Umbilical cord (tissue), 2 donors: ENCODE results near the gene PAK3. TPM values are rescaled to one million over a fixed set of nuclear protein-coding genes. Genes with fewer than 3 reads are reported as not detected.
A peak's percentile ranks its signal among the peaks of the same experiment; 100 is the strongest.

Source experiments
- DNase-seq: peaks from one replicate; pipeline ENCODE4 v3.0.0-alpha.2; 2015; ENCODE audit warnings: low spot score
- total RNA-seq: library from RNA; depleted of rRNA; stranded (reverse); fragments of >200 nt; gene quantifications from one replicate; pipeline ENCODE4 v1.2.3, GENCODE V29; 2014; ENCODE audit warnings: low replicate concordance; ENCODE audit not compliant: insufficient read depth

Gene PAK3
- total RNA-seq, 1 donor from 2014 or later = 7.7 TPM

GRCh38 chrX:111131572-111131971 lies 35.6 kb downstream of the PAK3 start:
- no peak for DNase-seq

GRCh38 chrX:111133389-111133788 lies 37.4 kb downstream of the PAK3 start:
- DNase-seq = no peak

- no peak for DNase-seq
Measured at GRCh38 chrX:111145878-111146277, 49.9 kb downstream of the PAK3 start.

GRCh38 chrX:111151764-111152163 lies 55.8 kb downstream of the PAK3 start:
- DNase-seq = no peak

- no peak for DNase-seq
Measured at GRCh38 chrX:111159232-111159631, 63.2 kb downstream of the PAK3 start.

- no peak for DNase-seq
Measured at GRCh38 chrX:111164728-111165127, 68.7 kb downstream of the PAK3 start.

GRCh38 chrX:111165902-111166301 lies 69.9 kb downstream of the PAK3 start:
- no peak for DNase-seq

- no peak for DNase-seq
Measured at GRCh38 chrX:111167334-111167733, 71.3 kb downstream of the PAK3 start.

GRCh38 chrX:111168314-111168713 lies 72.3 kb downstream of the PAK3 start:
- peak; percentile 32 for DNase-seq

- no peak for DNase-seq
Measured at GRCh38 chrX:111169141-111169540, 73.2 kb downstream of the PAK3 start.

GRCh38 chrX:111170017-111170416 lies 74.0 kb downstream of the PAK3 start:
- no peak for DNase-seq

- DNase-seq = no peak
Measured at GRCh38 chrX:111180750-111181240, 84.8 kb downstream of the PAK3 start.

- no peak for DNase-seq
Measured at GRCh38 chrX:111181951-111182350, 86.0 kb downstream of the PAK3 start.

- no peak for DNase-seq
Measured at GRCh38 chrX:111182997-111183396, 87.0 kb downstream of the PAK3 start.

- DNase-seq = no peak
Measured at GRCh38 chrX:111191598-111191997, 95.6 kb downstream of the PAK3 start.

- DNase-seq = no peak
Measured at GRCh38 chrX:111199505-111199904, 103.5 kb downstream of the PAK3 start.

- no peak for DNase-seq
Measured at GRCh38 chrX:111200327-111200726, 104.3 kb downstream of the PAK3 start.

- DNase-seq = no peak
Measured at GRCh38 chrX:111207851-111208250, 111.9 kb downstream of the PAK3 start.

- no peak for DNase-seq
Measured at GRCh38 chrX:111216293-111216801, 120.4 kb downstream of the PAK3 start.

GRCh38 chrX:111244235-111244750 lies 148.3 kb downstream of the PAK3 start:
- no peak for DNase-seq

GRCh38 chrX:111254896-111255693 lies 159.1 kb downstream of the PAK3 start:
- no peak for DNase-seq

- DNase-seq = no peak
Measured at GRCh38 chrX:111257733-111258132, 161.7 kb downstream of the PAK3 start.

- DNase-seq = no peak
Measured at GRCh38 chrX:111259559-111259958, 163.6 kb downstream of the PAK3 start.
